Naive B cell (primary cell): Measurements from ENCODE around the gene TRIM52. TPM values are rescaled to one million over a fixed set of nuclear protein-coding genes. Genes with fewer than 3 reads are reported as not detected.
"Not testable (repeated sequence)": the region's sequence is repeated elsewhere in the genome, so short reads cannot be mapped to it uniquely, and the experiment has no call there.

Experiments used
- ATAC-seq, 2 donors: fragments of 150-1000 bp; cut with Tn5 transposase; 2 replicates each; pipeline ENCODE4 v1.10.0; 2021; ENCODE audit warnings: low read depth in 2 of 2, mild to moderate bottlenecking in 2 of 2, moderate library complexity in 2 of 2
- DNase-seq: peaks from one replicate; pipeline ENCODE4 v3.0.0; 2022
- H3K27ac Mint-ChIP-seq, 6 donors: one replicate each; pipeline ENCODE4 v1.8.0; 2020 to 2022; ENCODE audit warnings: mild to moderate bottlenecking in 6 of 6, mixed read lengths in 6 of 6, moderate library complexity in 5 of 6, inconsistent platforms in 2 of 6
- H3K27me3 Mint-ChIP-seq, 3 donors: one replicate each; pipeline ENCODE4 v1.8.0; 2021 to 2022; ENCODE audit warnings: mixed read lengths in 3 of 3, mild to moderate bottlenecking in 1 of 3
- H3K36me3 Mint-ChIP-seq, 2 donors: one replicate each; pipeline ENCODE4 v1.8.0; 2020 to 2022; ENCODE audit warnings: mixed read lengths in 2 of 2, inconsistent platforms in 1 of 2, mild to moderate bottlenecking in 1 of 2
- H3K4me1 Mint-ChIP-seq, 3 donors: one replicate each; pipeline ENCODE4 v1.8.0; 2020 to 2022; ENCODE audit warnings: mixed read lengths in 3 of 3, inconsistent platforms in 1 of 3, mild to moderate bottlenecking in 1 of 3, moderate library complexity in 1 of 3
- H3K4me3 Mint-ChIP-seq, 8 donors: one replicate each; pipeline ENCODE4 v1.8.0; 2020 to 2022; ENCODE audit warnings: mild to moderate bottlenecking in 8 of 8, mixed read lengths in 8 of 8, moderate library complexity in 8 of 8, inconsistent platforms in 2 of 8
- H3K9me3 Mint-ChIP-seq, 7 donors: one replicate each; pipeline ENCODE4 v1.8.0; 2020 to 2022; ENCODE audit warnings: mixed read lengths in 7 of 7, mild to moderate bottlenecking in 5 of 7, inconsistent platforms in 2 of 7, moderate library complexity in 1 of 7
- polyA plus RNA-seq, 6 donors: library from polyadenylated mRNA; unstranded; fragments of 300-500 nt; fragmentation: Illumina TruSeq; gene quantifications; one replicate each; pipeline ENCODE4 v1.2.3, GENCODE V29; 2021; ENCODE audit warnings: low read depth in 6 of 6

Gene TRIM52
- 10 to 100 TPM in 5 of 6 donors, 1 to 10 TPM in 1; 6.4 to 35.1 (median 27.7) TPM for polyA plus RNA-seq

DNA sequence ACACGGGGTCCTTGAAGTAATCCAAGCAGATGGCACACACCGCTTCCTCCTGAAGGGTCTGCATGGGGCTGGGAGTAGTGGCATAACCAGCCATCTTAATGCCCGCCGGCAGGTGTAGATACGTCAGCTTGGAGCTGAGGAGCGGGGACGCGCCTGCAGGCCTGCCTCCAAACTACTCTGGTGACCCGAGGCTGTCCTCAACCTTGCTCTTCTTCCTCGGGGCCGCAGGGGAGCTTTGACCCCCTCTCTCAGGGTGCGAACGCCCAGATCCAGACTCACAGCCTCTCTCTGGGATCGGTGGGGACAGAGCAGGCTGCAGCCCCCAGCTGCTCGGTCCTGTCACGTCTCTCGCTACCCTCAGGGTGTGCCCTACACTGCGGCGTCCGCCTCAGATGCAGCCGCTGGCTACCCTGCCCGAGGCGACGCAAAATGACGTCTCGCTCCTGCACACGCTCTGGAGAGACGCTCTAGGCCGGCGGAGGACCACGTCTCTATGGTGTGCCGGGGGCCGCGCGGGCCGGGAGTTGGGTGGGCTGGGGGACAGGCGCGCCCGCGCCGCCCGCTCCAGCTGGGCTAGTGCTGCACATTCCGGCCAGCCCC, at the start of gene TRIM52:
TSS of gene TRIM52 (minus strand) at position 424 of the 600 bp plus-strand sequence. CDS start at position 94, 330 bp downstream.
- H3K4me3 Mint-ChIP-seq = peak within 1 kb of the TSS; percentile 93 to 99 (median 98)
- ATAC-seq = peak; percentile 81 to 83
- peaks cover 38 to 50% (median 41%) of the 10 kb centered on the region in 3 donors for H3K4me1 Mint-ChIP-seq
- H3K27ac Mint-ChIP-seq = peak within 1 kb of the TSS; percentile 95 to 99 (median 98)
- H3K9me3 Mint-ChIP-seq = no peaks in the 10 kb centered on the region
- H3K27me3 Mint-ChIP-seq = no peaks in the 10 kb centered on the region
- H3K36me3 Mint-ChIP-seq = peaks cover 0 to 7% of the 10 kb centered on the region in 2 donors
- DNase-seq = peak; percentile 89

- not testable (repeated sequence) for H3K36me3 Mint-ChIP-seq, H3K27me3 Mint-ChIP-seq, H3K9me3 Mint-ChIP-seq
- DNase-seq (peak; percentile 25), ATAC-seq (peak; percentile 37 to 65)
- H3K4me1 Mint-ChIP-seq = peaks cover 24 to 26% (median 24%) of the 10 kb centered on the region in 3 donors
- peak overlapping the region; percentile 88 to 96 (median 92) for H3K27ac Mint-ChIP-seq
- peak overlapping the region in 7 of 8 donors; percentile 36 to 86 (median 69) for H3K4me3 Mint-ChIP-seq
These were observed 26.4 kb upstream of the TRIM52 start for GRCh38 chr5:181287331-181287730.

DNA sequence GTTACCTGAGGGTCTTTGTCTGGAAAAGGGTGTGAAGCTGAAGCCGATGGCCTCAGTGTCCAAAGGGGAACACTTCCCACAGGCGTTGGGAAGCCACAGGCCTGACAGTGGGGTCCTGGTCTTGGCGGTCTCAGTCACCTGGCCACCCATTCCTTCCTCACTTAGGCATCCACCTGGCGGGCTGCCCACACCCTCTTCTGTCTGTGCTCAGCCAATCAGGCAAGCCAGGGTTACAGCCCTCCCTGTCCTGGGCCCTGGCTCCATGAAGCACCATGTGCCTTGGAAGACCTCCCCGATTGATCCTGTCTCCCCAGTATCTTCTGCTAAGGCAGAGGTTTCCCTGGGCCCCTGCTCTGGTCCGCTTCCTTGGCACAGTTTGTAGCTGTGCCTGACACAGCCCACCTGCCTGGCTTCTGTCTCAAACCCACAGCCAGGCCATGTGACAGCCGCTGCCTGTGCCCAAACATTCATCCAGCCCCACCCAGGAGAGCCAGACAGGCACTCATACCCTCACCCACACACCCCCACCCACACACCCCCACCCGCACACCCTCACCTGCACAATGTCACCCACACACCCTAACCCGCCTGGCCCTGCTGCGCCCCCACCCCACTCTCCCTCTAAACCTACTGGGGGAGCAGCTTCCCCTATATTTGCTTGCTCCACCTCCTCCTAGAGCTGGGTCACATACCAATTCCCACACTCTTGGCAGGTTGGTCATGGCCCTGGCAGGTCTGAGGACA, 25.2 kb upstream of the TRIM52 start:
- Mint-ChIP-seq H3K27ac (peak overlapping the region in 5 of 6 donors; percentile 88 to 96 (median 90)), H3K4me3 (peak overlapping the region in 4 of 8 donors; percentile 23 to 76 (median 62)), H3K4me1 (peaks cover 24 to 27% (median 26%) of the 10 kb centered on the region in 3 donors)
- H3K27me3 Mint-ChIP-seq, H3K36me3 Mint-ChIP-seq, DNase-seq, H3K9me3 Mint-ChIP-seq, ATAC-seq: not testable (repeated sequence)

- not testable (repeated sequence) for H3K36me3 Mint-ChIP-seq, H3K4me3 Mint-ChIP-seq, DNase-seq, H3K9me3 Mint-ChIP-seq, H3K27me3 Mint-ChIP-seq, ATAC-seq
- H3K4me1 Mint-ChIP-seq = peaks cover 24 to 27% (median 26%) of the 10 kb centered on the region in 3 donors
- peak overlapping the region in 4 of 6 donors; percentile 36 to 57 (median 46) for H3K27ac Mint-ChIP-seq
These were observed 23.2 kb upstream of the TRIM52 start for GRCh38 chr5:181283841-181284755.

GRCh38 chr5:181283347-181283746, 22.4 kb upstream of the TRIM52 start:
- Mint-ChIP-seq H3K4me1 (peaks cover 24 to 27% (median 24%) of the 10 kb centered on the region in 3 donors), H3K36me3 (no peaks in the 10 kb centered on the region), H3K27me3 (no peaks in the 10 kb centered on the region), H3K4me3 (no peak overlapping the region), H3K9me3 (no peaks in the 10 kb centered on the region), H3K27ac (peak overlapping the region in 4 of 6 donors; percentile 32 to 54 (median 37))
- no peak for ATAC-seq
- no peak for DNase-seq

GRCh38 chr5:181282874-181283273, 21.9 kb upstream of the TRIM52 start:
- H3K27ac Mint-ChIP-seq = no peak overlapping the region

DNA sequence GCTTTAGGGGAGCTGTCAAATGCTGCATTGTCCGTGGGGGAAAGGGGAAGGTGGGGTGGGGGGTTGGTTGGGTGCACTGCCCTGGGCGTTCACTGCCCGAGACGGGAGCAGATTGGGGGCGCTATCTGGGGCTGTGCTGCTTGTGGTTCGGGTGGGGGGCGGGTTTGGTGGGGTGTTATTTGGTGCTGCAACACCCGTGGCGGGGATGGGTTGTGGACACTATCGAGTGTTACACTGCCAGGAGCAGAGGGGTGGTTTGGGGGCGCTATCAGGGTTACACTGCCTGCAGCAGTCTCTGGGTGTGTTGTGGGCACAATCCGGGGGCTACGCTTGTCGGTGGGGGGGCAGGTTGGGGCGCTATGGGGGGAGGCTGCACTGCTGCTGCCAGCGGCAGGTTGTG, 21.5 kb upstream of the TRIM52 start:
- not testable (repeated sequence) for H3K9me3 Mint-ChIP-seq, H3K27me3 Mint-ChIP-seq, H3K36me3 Mint-ChIP-seq, H3K27ac Mint-ChIP-seq, H3K4me3 Mint-ChIP-seq, DNase-seq, ATAC-seq
- H3K4me1 Mint-ChIP-seq = peaks cover 14 to 17% (median 15%) of the 10 kb centered on the region in 3 donors

More at GRCh38 chr5:181282874-181283273, 21.9 kb upstream of the TRIM52 start:
- Mint-ChIP-seq H3K4me1 (peaks cover 19 to 22% (median 20%) of the 10 kb centered on the region in 3 donors), H3K36me3 (no peaks in the 10 kb centered on the region), H3K27me3 (no peaks in the 10 kb centered on the region), H3K4me3 (no peak overlapping the region), H3K9me3 (no peaks in the 10 kb centered on the region)
- ATAC-seq (no peak), DNase-seq (no peak)

DNA sequence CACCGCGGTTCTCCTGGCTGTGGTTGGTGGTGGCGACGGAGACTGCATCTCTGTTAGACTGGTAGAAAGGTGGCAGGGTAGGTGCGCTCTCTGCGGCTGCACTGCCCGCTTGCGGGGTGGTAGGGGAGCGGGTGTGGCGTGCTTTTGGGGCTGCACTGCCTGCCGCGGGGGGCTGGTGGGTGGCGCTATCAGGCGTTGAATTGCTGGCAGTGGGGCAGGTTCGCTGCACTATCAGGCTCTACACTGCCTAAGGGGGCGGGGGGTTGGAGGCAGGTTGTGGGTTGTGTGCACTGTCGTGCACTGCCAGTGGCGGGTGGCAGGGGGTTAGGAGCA, 21.0 kb upstream of the TRIM52 start:
- no peak for ATAC-seq
- H3K27me3 Mint-ChIP-seq = no peaks in the 10 kb centered on the region
- H3K4me3 Mint-ChIP-seq = no peak overlapping the region
- no peaks in the 10 kb centered on the region for H3K36me3 Mint-ChIP-seq
- H3K4me1 Mint-ChIP-seq = peaks cover 10 to 13% (median 11%) of the 10 kb centered on the region in 3 donors
- H3K9me3 Mint-ChIP-seq = no peaks in the 10 kb centered on the region
- no peak for DNase-seq
- H3K27ac Mint-ChIP-seq = no peak overlapping the region

DNA sequence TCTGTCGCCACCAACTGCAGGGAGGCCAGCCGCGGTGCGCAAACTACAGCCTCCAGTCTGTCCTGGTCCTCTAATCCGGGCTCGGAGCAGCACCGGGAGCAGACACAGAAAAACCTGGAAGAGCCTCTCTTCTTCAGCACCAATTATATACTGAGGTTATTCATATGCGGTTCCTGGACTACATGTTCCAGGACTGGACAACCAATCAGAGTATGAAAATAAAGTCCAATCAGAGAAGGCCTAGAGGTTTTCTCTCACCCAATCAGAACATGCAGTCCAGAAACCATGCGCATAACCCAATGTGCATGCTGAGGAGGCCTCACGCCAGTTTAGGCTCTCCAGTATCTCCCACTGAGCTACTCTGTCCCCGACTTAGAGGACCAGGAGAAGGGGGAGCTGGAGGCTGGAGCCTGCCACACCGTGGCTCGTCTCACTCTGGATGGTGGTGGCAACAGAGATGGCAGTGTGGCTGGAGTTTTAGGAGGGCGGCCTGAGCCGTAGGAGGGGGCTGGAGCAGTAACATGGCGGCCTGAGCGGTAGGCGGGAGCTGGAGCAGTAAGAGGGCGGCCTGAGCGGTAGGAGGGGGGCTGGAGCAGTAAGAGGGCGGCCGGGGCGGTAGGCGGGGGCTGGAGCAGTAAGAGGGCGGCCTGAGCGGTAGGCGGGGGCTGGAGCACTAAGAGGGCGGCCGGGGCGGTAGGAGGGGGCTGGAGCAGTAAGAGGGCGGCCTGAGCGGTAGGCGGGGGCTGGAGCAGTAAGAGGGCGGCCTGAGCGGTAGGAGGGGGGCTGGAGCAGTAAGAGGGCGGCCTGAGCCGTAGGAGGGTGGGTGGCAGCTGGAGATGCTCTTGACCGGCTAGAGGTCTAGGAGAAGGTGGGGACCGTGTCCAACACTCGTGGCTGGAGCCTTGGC, 20.4 kb upstream of the TRIM52 start:
- Mint-ChIP-seq H3K4me3 (no peak overlapping the region), H3K36me3 (no peaks in the 10 kb centered on the region), H3K27me3 (no peaks in the 10 kb centered on the region), H3K9me3 (no peaks in the 10 kb centered on the region), H3K27ac (no peak overlapping the region), H3K4me1 (peaks cover 3 to 6% (median 4%) of the 10 kb centered on the region in 3 donors)
- ATAC-seq = no peak
- DNase-seq = no peak

GRCh38 chr5:181280251-181280762, 19.4 kb upstream of the TRIM52 start:
- H3K36me3 Mint-ChIP-seq = no peaks in the 10 kb centered on the region
- H3K4me3 Mint-ChIP-seq = no peak overlapping the region
- ATAC-seq (no peak), DNase-seq (no peak)
- peaks cover 0 to 3% (median 0%) of the 10 kb centered on the region in 3 donors for H3K4me1 Mint-ChIP-seq
- no peaks in the 10 kb centered on the region for H3K9me3 Mint-ChIP-seq
- no peak overlapping the region for H3K27ac Mint-ChIP-seq
- H3K27me3 Mint-ChIP-seq = no peaks in the 10 kb centered on the region

DNA sequence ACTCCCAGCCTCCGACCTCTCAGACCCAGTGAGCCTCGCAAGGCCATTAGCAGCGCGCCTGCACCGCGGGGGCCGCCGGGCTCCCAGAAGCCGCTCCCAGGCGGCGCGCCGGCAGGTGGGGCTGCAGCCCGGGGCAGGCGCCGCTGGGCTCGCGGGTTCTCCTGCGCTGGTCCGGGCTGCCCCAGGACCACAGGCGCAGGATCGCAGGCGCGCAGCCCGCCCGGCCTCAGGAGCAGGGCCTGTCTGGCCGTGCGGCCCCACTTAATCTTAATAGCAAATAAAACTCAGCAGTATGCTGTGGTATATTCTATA, 12.4 kb upstream of the TRIM52 start:
- H3K27ac Mint-ChIP-seq = peak overlapping the region in 1 of 6 donors; percentile 38
- not testable (repeated sequence) for H3K4me3 Mint-ChIP-seq, H3K36me3 Mint-ChIP-seq, H3K4me1 Mint-ChIP-seq, H3K9me3 Mint-ChIP-seq, H3K27me3 Mint-ChIP-seq
- peak; percentile 41 to 61 for ATAC-seq
- DNase-seq = peak; percentile 42

DNA sequence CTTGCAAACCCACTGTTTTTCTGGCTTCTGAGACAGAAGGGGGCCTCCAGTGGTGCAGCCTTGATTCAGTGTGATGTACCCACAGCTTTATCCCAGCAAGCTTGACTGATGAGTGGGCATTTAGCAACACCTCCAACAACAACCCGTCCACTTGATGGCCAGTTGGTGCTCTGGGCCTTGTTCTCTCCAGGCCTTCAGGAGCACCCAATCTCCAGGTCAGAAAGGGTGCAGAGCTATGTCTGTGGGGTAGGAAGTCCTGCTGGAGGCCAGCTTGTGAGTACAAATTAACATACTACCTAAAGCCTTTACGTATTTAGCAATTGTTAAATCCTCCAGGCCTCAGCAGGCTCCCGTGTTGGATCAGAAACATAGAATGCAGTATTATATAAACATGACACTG, 10.1 kb upstream of the TRIM52 start:
- DNase-seq = no peak
- Mint-ChIP-seq H3K36me3 (no peaks in the 10 kb centered on the region), H3K9me3 (no peaks in the 10 kb centered on the region), H3K27me3 (no peaks in the 10 kb centered on the region), H3K27ac (peak overlapping the region in 1 of 6 donors; percentile 47), H3K4me1 (peaks cover 0 to 3% (median 0%) of the 10 kb centered on the region in 3 donors), H3K4me3 (no peak overlapping the region)
- no peak for ATAC-seq
